GM18499 (cell line): ENCODE measurements around the gene KLK7.

ENCODE experiments used
- ATAC-seq: cut with Tn5 transposase; IDR thresholded peaks from one replicate; pipeline ENCODE4 v1.9.1; 2021; ENCODE audit warnings: moderate number of reproducible peaks; ENCODE audit not compliant: insufficient read depth, unreplicated experiment

The KLK7 gene

GRCh38 chr19:50983625-50984292 lies at the start of gene KLK7:
KLK7 (minus strand) TSS chr19:50983917; CDS start chr19:50982399, 1,518 bp downstream.
- no peak for ATAC-seq

- ATAC-seq: no peak
Observed at GRCh38 chr19:51031880-51032225, 48.1 kb upstream of the KLK7 start.

- no peak for ATAC-seq
Observed at GRCh38 chr19:51031220-51031879, 47.6 kb upstream of the KLK7 start.

- no peak for ATAC-seq
Observed at GRCh38 chr19:51030631-51031030, 46.9 kb upstream of the KLK7 start.

- no peak for ATAC-seq
Observed at GRCh38 chr19:51029718-51030117, 46.0 kb upstream of the KLK7 start.

- ATAC-seq: no peak
Observed at GRCh38 chr19:51027873-51028272, 44.2 kb upstream of the KLK7 start.

- ATAC-seq: no peak
Observed at GRCh38 chr19:51027126-51027806, 43.5 kb upstream of the KLK7 start.

- no peak for ATAC-seq
Observed at GRCh38 chr19:51026554-51026831, 42.8 kb upstream of the KLK7 start, which contains the start of gene KLK11. KLK11 (minus strand) TSS chr19:51026616; CDS start chr19:51025631, 985 bp downstream.

- no peak for ATAC-seq
Observed at GRCh38 chr19:51025809-51026553, 42.3 kb upstream of the KLK7 start.

- no peak for ATAC-seq
Observed at GRCh38 chr19:51025401-51025800, 41.7 kb upstream of the KLK7 start.

- ATAC-seq: no peak
Observed at GRCh38 chr19:51024924-51025323, 41.2 kb upstream of the KLK7 start.

GRCh38 chr19:51023946-51024345 lies 40.2 kb upstream of the KLK7 start:
- no peak for ATAC-seq

GRCh38 chr19:51022526-51022925 lies 38.8 kb upstream of the KLK7 start:
- no peak for ATAC-seq

GRCh38 chr19:51020988-51021651 lies 37.4 kb upstream of the KLK7 start:
- ATAC-seq: no peak

GRCh38 chr19:51019544-51019925 lies 35.8 kb upstream of the KLK7 start, which contains the start of gene KLK10:
KLK10 (minus strand) TSS chr19:51019709; CDS start chr19:51019130, 579 bp downstream.
- ATAC-seq: no peak

GRCh38 chr19:51018745-51019543 lies 35.2 kb upstream of the KLK7 start:
- ATAC-seq: no peak

- no peak for ATAC-seq
Observed at GRCh38 chr19:51016798-51017683, 33.3 kb upstream of the KLK7 start.

- no peak for ATAC-seq
Observed at GRCh38 chr19:51015691-51016267, 32.1 kb upstream of the KLK7 start.
